Stimulated activated CD4-positive, alpha-beta T cell treated with anti-CD3 and anti-CD28 coated beads, Interleukin-12 subunit alpha, Interleukin-12 subunit beta, amount 100 ng/mL, for 48 hours (primary cell): ENCODE results near the gene CACNA1I.

Experiments
- DNase-seq, 3 donors: peaks; one replicate each; pipeline ENCODE4 v3.0.0-alpha.2; 2020; ENCODE audit warnings: low read depth in 2 of 3, low spot score in 1 of 3

The CACNA1I gene

DNA sequence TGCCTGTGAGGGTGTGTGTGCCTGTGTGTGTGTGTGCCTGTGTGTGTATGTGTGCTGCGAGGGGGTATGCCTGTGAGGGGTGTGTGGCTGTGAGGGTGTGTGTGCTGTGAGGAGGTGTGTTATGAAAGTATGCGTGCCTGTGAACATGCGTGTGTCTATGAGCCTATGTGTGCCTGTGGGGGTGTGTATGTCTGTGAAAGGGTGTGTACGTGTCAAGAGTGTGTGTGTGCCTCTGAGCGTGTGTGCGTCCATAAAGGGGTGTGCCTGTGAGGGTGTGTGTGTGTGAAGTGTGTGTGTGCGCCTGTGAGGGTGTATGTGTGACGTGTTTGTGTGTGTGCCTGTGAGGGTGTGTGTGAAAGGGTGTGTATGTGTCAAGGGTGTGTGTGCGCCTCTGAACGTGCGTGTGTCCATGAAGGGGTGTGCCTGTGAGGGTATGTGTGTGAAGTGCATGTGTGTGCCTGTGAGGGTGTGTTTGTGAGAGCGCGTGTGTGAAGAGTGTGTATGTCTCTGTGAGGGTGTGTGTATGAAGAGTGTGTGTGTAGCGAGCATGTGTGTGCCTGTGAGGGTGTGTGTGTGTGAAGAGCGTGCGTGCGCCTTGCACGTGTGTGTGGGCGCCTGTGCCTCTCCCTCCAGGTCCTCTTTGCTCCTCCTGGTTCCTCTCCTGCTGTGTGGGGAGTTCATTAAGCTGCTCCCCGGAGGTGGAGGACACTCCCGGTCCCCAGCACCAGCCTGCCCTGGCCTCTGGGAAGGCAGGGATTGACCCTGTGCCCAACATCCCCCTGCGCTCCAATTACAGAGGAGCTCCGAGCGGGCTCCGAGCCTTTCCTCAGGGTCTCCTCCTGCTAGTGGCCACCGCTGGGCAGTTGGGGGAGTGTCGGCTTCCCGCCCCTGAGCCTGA, 53.3 kb downstream of the CACNA1I start:
- DNase-seq = no peak

- DNase-seq = no peak
Observed at GRCh38 chr22:39624501-39624821, 53.9 kb downstream of the CACNA1I start.

- DNase-seq = no peak
Observed at GRCh38 chr22:39625569-39626537, 55.3 kb downstream of the CACNA1I start.

- no peak for DNase-seq
Observed at GRCh38 chr22:39627208-39627607, 56.7 kb downstream of the CACNA1I start.

DNA sequence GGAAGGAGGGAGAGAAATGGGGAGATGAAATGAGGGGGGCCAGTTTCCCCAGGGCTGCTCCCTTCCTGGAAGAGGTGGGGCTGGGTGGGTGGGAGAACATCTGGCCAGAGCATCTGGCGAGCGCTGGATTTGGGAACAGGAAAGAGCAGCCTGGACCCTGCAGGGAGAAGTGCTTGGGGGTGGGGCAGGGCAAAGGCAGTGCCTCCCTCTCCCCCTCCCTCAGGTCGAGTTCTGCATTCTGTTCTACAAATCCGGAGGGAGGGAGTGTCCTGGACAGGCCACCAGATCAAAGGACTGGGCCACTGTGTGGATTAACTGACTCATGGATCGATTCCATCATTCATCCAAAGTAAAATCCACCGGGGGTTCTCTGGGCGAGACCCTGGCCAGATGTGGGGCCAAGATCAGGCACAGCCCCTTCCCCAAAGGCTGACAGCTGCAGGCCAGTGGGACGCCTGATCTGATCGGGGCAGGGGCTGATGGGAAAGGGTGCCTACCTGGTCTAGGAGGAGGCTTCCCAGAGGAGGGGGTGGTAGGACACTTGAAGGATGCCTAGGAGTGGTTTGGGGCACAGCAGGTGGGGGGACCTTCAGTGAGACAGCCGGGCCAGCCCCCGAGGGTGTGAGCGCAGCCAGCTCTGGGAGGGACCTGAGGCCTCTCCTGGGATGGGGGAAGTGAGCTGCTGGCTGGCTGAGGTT, 57.5 kb downstream of the CACNA1I start:
- DNase-seq = no peak

- no peak for DNase-seq
Observed at GRCh38 chr22:39628563-39629080, 58.1 kb downstream of the CACNA1I start.

DNA sequence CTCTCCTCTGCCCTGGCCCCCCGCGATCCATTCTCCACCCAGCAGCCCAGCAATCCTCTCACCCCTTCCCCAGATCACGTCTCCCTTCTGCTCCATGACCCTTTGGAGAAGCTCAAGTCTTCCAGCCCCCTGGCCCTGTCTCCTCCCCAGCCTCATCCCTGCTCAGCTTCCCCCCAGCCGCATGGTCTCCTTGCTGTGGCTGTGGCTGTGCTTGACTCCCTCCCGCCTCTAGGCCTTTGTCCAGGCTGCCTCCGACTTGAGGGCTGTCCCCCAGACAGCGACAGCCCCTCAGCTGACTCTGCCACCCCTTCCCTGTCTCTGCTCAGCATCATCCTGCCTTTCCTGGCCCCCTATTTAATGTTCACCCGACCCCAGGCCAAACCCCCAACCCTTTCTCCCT, 59.3 kb downstream of the CACNA1I start:
- no peak for DNase-seq

DNA sequence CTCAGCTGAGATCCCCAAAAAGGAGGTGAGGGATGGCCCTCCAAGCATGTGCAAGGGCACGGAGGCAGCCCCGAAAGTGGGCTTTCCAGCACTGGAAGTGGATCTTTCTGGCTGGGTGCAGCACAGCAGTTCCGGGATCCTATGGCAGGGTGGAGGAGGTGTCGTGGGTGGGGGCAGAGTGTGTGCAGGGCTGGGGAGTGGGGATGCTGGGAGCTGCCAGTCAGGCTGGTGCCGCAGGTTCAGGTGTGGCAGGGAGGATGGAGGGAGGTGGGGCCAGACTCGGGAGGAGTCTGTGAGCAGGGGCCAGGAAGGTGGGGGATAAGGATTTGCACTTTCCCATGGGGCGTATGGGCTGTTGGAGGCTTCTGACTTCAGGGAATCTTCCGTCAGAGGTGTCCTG, 60.2 kb downstream of the CACNA1I start:
- no peak for DNase-seq

GRCh38 chr22:39631381-39632286, 61.1 kb downstream of the CACNA1I start:
- no peak for DNase-seq

DNA sequence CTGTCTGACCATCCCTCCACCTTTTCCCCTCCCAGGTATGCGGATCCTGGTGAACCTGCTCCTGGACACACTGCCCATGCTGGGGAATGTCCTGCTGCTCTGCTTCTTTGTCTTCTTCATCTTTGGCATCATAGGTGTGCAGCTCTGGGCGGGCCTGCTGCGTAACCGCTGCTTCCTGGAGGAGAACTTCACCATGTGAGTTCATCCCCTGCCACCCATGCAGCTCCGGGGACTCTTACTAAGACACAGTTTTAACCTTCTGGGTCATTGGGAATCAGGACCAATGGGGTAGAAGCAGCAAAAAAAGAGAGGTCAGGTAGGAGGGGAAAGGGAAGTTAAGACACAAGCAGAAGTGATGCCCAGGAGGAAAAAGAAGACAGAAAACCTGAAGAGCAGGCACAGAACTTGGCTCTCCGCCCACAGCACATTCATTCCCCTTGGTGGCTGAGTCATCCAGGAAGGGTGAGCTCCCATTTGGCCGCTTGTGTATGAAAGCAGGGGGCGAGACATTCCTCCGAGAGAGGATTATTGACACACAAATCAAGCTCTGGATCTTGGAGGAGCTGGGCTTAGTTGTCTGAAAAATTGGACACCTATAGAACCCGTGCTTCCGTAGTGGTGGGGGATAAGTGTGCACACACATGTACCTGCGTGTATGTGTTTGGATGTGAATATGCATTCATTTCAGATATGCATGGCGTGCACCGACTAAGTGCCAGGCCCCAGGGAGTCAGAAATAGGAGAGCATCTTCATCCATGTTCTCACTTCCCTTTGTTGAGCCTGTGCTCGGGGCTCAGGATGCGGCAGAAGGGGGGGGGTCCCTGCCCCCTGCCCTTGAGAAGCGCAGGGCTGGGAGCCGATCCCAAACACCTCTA, 64.2 kb downstream of the CACNA1I start:
- DNase-seq = peak in 1 of 3 donors; percentile 24

- no peak for DNase-seq
Observed at GRCh38 chr22:39635719-39636118, 65.2 kb downstream of the CACNA1I start.

DNA sequence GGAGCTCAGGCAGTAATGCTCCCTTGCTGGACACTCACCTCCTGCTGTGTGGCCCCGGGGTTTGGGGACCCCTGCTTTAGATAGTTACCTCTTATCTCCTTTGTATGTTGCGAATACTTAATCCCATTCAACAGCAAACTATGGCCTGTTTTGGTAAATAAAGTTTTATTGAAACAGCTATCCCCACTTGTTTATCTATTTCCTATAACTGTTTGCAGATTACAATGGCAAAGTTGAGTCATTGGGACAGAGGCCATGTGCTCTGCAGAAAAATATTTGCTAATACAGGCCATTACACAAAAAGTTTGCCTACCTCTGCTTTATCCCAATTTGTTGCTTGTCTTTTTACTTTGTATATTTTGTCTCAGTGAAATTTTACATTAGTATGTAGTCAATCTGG, 68.4 kb downstream of the CACNA1I start:
- DNase-seq = no peak

- no peak for DNase-seq
Observed at GRCh38 chr22:39641660-39642310, 71.2 kb downstream of the CACNA1I start.

- DNase-seq = no peak
Observed at GRCh38 chr22:39643311-39644083, 72.9 kb downstream of the CACNA1I start.

DNA sequence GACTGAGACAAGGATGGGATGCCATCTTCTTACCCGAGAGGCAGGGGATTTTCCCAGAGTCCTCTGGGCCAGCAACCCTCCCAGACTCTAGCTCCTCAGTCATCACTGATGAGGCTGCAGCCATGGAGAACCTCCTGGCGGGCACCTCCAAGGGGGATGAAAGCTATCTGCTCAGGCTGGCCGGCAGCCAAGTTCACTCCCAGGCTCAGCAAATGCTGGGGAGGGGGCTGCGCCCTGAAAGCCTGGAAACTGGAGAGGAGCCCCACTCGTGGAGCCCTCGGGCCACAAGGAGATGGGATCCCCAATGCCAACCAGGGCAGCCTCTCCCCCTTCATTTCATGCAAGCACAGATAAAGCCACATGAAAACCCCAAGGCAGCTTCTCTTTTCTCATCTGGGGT, 75.0 kb downstream of the CACNA1I start:
- no peak for DNase-seq

DNA sequence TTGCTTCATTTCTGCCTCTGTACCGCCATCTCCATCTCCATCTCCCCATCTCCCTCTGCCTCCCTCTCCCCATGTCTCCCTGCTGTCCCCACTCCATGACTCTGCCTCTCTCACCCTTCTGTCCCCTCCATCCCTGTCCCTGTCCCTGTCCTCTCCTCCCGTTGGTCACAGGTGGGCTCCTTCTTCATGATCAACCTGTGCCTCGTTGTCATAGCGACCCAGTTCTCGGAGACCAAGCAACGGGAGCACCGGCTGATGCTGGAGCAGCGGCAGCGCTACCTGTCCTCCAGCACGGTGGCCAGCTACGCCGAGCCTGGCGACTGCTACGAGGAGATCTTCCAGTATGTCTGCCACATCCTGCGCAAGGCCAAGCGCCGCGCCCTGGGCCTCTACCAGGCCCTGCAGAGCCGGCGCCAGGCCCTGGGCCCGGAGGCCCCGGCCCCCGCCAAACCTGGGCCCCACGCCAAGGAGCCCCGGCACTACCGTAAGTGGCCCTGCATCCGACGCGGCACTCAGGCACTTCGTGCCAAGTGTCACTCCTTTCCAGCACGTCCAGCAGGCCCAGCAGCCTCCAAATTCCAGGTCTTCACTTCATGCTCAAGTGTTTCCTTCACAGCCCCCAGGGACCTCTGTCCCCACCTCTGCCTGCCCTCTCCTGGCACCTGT, 76.0 kb downstream of the CACNA1I start:
- DNase-seq = no peak

GRCh38 chr22:39647836-39648629, 77.5 kb downstream of the CACNA1I start:
- no peak for DNase-seq
